GM12892 (cell line): ENCODE data around the gene STAM2.

Source experiments
- POLR2A ChIP-seq: IDR thresholded peaks from 2 replicates; pipeline ENCODE4 v1.6.1; 2011; ENCODE audit warnings: low read depth, low read length, control low read depth
- POLR2AphosphoS5 ChIP-seq: IDR thresholded peaks from 2 replicates; pipeline ENCODE4 v1.6.1; 2011; ENCODE audit warnings: low read depth, low read length, control low read depth
- TAF1 ChIP-seq: IDR thresholded peaks from 2 replicates; pipeline ENCODE4 v1.6.1; 2011; ENCODE audit warnings: low read depth, mild to moderate bottlenecking, control low read depth, low read length, borderline replicate concordance

DNA sequence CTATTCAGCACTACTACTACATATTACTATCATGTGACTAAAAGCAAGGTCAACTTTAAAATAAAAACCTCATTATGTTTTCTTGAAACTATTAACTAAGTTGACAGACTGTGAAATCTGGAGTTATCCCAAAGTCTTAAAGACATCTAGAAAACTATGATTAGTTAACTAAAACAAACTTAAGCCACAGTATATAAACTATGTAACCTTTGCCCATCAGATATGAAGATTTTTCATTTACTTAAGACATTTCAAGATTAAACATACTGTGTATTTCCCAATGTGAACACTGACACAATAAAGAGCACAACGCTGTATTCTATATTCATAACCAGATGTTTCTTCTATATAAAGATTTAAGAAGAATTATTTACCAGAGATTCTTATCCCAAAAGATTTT, 43.3 kb downstream of the STAM2 start:
- no peak for TF ChIP-seq POLR2AphosphoS5
- TF ChIP-seq POLR2A, result no peak
- TF ChIP-seq TAF1, result no peak
